ENCODE measurements around the gene ZNF618. TPM values are rescaled to one million over a fixed set of nuclear protein-coding genes. Genes with fewer than 3 reads are reported as not detected.

The ZNF618 gene
- total RNA-seq, 2 donors from 2014 or later, result 1.4 to 3.0 TPM

DNA sequence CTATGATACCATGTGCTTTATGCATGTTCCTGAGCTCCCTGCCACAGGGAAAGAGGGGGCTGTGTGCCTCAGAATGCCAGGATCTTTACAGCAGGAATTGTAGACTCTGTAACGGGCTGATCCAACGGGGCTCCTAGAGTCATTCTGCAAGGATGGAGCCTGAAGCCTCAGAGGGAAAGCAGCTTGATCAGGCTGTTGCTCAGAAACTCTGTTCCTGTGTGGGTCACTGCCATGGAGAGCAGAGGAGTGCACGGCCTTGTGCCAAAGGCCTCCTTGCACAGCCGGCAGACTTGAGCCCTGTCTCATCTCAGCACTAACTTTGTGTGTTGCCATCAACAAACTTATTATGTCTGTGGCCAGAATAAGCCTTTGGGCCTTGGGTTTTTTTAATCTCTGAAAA is 150.2 kb downstream of the ZNF618 start:
- Histone ChIP-seq H3K27ac (no peak overlapping the region), H3K36me3 (no peaks in the 10 kb centered on the region), H3K9me3 (peaks cover 5 to 24% of the 10 kb centered on the region in 2 donors), H3K27me3 (no peaks in the 10 kb centered on the region), H3K4me1 (no peaks in the 10 kb centered on the region), H3K4me3 (no peak overlapping the region)
- TF ChIP-seq, protein P1, sequence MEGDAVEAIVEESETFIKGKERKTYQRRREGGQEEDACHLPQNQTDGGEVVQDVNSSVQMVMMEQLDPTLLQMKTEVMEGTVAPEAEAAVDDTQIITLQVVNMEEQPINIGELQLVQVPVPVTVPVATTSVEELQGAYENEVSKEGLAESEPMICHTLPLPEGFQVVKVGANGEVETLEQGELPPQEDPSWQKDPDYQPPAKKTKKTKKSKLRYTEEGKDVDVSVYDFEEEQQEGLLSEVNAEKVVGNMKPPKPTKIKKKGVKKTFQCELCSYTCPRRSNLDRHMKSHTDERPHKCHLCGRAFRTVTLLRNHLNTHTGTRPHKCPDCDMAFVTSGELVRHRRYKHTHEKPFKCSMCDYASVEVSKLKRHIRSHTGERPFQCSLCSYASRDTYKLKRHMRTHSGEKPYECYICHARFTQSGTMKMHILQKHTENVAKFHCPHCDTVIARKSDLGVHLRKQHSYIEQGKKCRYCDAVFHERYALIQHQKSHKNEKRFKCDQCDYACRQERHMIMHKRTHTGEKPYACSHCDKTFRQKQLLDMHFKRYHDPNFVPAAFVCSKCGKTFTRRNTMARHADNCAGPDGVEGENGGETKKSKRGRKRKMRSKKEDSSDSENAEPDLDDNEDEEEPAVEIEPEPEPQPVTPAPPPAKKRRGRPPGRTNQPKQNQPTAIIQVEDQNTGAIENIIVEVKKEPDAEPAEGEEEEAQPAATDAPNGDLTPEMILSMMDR (IDR thresholded peaks at IDR 0.05), result no peak
- DNase-seq (ENCODE audit: low spot score), result no peak

GRCh38 chr9:114027159-114027862 is 151.2 kb downstream of the ZNF618 start:
- Histone ChIP-seq H3K9me3 (peaks cover 5 to 21% of the 10 kb centered on the region in 2 donors), H3K27me3 (no peaks in the 10 kb centered on the region), H3K4me1 (no peaks in the 10 kb centered on the region), H3K27ac (no peak overlapping the region), H3K4me3 (no peak overlapping the region), H3K36me3 (no peaks in the 10 kb centered on the region)
- no peak for DNase-seq (ENCODE audit: low spot score)
- TF ChIP-seq, protein P1 (IDR thresholded peaks at IDR 0.05), result no peak

- TF ChIP-seq, protein P1 (IDR thresholded peaks at IDR 0.05), result no peak
- Histone ChIP-seq H3K27ac (no peak overlapping the region), H3K4me3 (no peak overlapping the region), H3K4me1 (no peaks in the 10 kb centered on the region), H3K36me3 (no peaks in the 10 kb centered on the region), H3K27me3 (no peaks in the 10 kb centered on the region), H3K9me3 (peaks cover under 1 to 15% of the 10 kb centered on the region in 2 donors)
- DNase-seq (ENCODE audit: low spot score), result no peak
Measured at GRCh38 chr9:114027863-114028465, 151.9 kb downstream of the ZNF618 start.

GRCh38 chr9:114028646-114029045 is 152.5 kb downstream of the ZNF618 start:
- Histone ChIP-seq H3K36me3 (no peaks in the 10 kb centered on the region), H3K27me3 (no peaks in the 10 kb centered on the region), H3K27ac (no peak overlapping the region), H3K4me1 (no peaks in the 10 kb centered on the region), H3K4me3 (no peak overlapping the region), H3K9me3 (peaks cover 0 to 8% of the 10 kb centered on the region in 2 donors)
- DNase-seq (ENCODE audit: low spot score), result no peak
- TF ChIP-seq, protein P1 (IDR thresholded peaks at IDR 0.05), result no peak

DNA sequence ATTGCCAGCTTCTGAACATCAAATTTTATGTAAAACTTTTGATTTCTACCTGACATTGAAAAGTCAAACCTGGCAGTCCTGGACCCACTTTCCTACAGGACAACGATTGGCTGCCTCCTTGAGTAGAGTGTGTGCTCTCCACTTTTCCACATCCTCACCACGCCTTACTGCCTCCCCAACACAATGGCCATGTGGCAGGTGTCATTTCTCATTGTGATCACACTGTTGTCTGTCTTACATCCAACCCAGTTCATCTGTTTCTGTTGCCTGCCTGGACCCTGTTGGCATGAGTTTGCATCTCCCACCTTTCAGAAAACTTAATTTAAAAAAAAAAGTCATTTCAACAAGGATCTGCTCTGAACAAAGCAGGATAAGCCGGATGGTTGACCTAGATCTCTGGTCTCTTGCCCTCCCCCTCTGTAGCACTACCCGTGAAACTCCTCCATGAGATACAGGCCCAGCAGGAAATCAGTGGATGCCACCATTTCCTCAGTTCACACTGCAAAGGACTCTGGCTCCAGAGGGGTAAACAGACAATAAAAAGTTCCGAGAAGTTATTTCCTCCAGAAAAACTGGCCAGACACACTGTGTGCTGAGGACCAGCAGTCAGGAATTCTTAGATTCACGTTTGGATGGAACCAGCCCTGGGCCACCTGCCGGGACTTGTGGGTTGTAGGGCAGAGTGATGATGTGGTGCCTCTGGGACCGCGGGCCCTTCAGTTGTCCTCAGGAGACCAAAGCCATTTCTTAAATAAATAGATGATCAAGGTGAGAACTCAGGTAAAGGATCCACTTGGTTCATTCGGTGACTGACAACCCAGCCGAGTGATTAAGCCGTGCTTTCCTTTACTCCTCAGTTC is 153.4 kb downstream of the ZNF618 start:
- Histone ChIP-seq H3K36me3 (no peaks in the 10 kb centered on the region), H3K27me3 (no peaks in the 10 kb centered on the region), H3K4me3 (no peak overlapping the region), H3K4me1 (no peaks in the 10 kb centered on the region), H3K27ac (no peak overlapping the region), H3K9me3 (no peaks in the 10 kb centered on the region)
- TF ChIP-seq, protein P1 (IDR thresholded peaks at IDR 0.05), result no peak
- no peak for DNase-seq (ENCODE audit: low spot score)
